A549 (cell line): Measurements from ENCODE around the gene SLC39A11.

ENCODE experiments used
- ESRRA ChIP-seq: fragments of 150-350 bp; IDR thresholded peaks from 2 replicates; pipeline ENCODE4 v1.6.1; 2014; ENCODE audit warnings: mild to moderate bottlenecking, low read length, borderline replicate concordance
- RCOR1 ChIP-seq: fragments of 150-350 bp; IDR thresholded peaks from 2 replicates; pipeline ENCODE4 v1.6.1; 2014; ENCODE audit warnings: antibody characterized with exemption, low read length, low read depth
- RFX5 ChIP-seq: fragments of 450-650 bp; IDR thresholded peaks from 2 replicates; pipeline ENCODE4 v1.7.1; 2014; ENCODE audit warnings: antibody characterized with exemption, mild to moderate bottlenecking, moderate library complexity
- SMC3 ChIP-seq: fragments of >200 bp; sonication (Bioruptor Twin); formaldehyde crosslinking; IDR thresholded peaks from 3 replicates; pipeline ENCODE4 v1.6.1; 2018; ENCODE audit warnings: inconsistent platforms
- ZFP36 ChIP-seq: fragments of 450-650 bp; IDR thresholded peaks from 2 replicates; pipeline ENCODE4 v1.6.1; 2014; ENCODE audit warnings: borderline replicate concordance; ENCODE audit not compliant: partially characterized antibody

- no peak for TF ChIP-seq RFX5
- TF ChIP-seq ZFP36, result no peak
- no peak for TF ChIP-seq SMC3
- no peak for TF ChIP-seq RCOR1
- no peak for TF ChIP-seq ESRRA
These were observed 21.2 kb downstream of the SLC39A11 start for GRCh38 chr17:73071066-73071999.
